Lower leg skin (tissue), 3 donors: Measurements from ENCODE around the gene BANF1.

Source experiments
- CTCF ChIP-seq, 3 donors: fragments of 450-650 bp; IDR thresholded peaks; one replicate each; pipeline ENCODE4 v1.5.1; 2016; ENCODE audit warnings: antibody characterized with exemption in 3 of 3, mild to moderate bottlenecking in 3 of 3, moderate library complexity in 2 of 3
- POLR2A ChIP-seq, 2 donors: fragments of 450-650 bp; IDR thresholded peaks; one replicate each; pipeline ENCODE4 v1.6.1; 2016 to 2017; ENCODE audit warnings: antibody characterized with exemption in 2 of 2, mild to moderate bottlenecking in 1 of 2, moderate library complexity in 1 of 2

DNA sequence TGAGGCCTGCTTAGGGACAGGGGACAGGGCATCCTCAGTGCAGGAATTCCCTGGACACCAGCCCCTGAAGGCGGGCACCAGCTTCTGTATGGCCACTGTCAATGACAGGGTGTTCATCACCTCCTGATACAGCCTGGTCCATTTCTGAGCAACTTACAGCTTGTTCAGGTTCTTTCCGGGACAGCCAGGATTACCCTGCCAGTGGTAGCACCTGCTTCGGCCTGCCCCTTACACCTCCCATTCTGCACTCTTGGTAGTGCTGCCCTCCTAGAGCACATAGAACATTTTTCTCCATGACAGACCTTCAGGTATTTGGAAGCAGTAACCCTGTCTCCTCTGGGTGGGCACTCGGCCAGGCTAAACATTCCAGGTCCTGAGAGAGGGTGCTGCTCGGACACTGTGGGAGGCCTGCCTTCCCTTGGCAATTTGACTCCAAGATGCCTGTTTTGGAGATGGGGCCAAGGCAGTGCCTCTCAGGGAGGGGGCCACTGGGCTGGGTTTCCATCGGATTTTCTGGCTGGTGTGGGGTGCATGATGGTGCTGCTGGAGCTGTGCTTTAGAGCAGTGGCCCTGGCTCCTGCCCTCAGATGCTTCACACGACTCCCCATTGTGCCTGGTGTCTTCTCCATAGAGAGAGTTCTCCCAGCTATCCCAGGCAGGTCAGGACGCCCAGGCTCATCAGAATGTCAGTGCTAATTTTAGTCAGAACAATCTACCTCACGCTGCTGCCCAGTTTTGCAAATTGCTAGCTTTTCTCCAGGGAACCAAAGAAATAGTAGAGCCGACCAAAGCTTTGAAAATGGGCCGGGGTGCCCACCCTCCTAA is 45.5 kb downstream of the BANF1 start:
- TF ChIP-seq CTCF (IDR thresholded peaks at IDR 0.05) (no peak), POLR2A (IDR thresholded peaks at IDR 0.05) (no peak)
